Neural cell (in vitro differentiated cells): ENCODE results near the gene PATZ1.

Source experiments
- CTCF ChIP-seq: fragments of 450-650 bp; IDR thresholded peaks from 2 replicates; pipeline ENCODE4 v1.5.1; 2014; ENCODE audit warnings: antibody characterized with exemption, mild to moderate bottlenecking, moderate library complexity; ENCODE audit not compliant: poor library complexity, severe bottlenecking
- POLR2AphosphoS5 ChIP-seq: IDR thresholded peaks from 2 replicates; pipeline ENCODE4 v1.6.1; 2012

- no peak for TF ChIP-seq CTCF
- TF ChIP-seq POLR2AphosphoS5: no peak
These were observed 50.1 kb downstream of the PATZ1 start for GRCh38 chr22:31295831-31296657.
